Measurements from ENCODE around the gene SERPINF2. TPM values are rescaled to one million over a fixed set of nuclear protein-coding genes. Genes with fewer than 3 reads are reported as not detected.
A peak's percentile ranks its signal among the peaks of the same experiment; 100 is the strongest.

SERPINF2 gene
- total RNA-seq, 2 donors from 2014 or later: 1.0 to 1.7 TPM

DNA sequence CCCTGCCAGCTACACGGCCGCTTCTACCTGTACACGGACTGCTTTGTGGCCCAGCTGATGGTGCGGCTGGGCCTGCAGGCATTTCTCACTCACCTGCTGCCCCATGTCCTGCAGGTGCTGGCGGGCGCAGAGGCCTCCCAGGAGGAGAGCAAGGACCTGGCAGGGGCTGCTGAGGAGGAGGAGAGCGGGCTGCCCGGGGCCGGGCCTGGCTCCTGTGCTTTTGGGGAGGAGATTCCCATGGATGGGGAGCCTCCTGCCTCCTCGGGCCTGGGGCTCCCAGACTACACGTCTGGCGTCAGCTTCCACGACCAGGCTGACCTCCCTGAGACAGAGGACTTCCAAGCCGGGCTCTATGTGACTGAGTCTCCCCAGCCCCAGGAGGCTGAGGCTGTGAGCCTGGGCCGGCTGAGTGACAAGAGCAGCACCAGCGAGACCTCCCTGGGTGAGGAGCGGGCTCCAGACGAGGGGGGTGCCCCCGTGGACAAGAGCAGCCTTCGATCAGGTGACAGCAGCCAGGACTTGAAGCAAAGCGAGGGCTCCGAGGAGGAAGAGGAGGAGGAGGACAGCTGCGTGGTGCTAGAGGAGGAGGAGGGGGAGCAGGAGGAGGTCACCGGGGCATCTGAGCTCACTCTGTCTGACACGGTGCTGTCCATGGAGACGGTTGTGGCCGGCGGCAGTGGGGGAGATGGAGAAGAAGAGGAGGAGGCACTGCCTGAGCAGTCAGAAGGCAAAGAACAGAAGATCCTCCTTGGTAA, 14.6 kb upstream of the SERPINF2 start:
- no peaks in the 10 kb centered on the region for H3K36me3 ChIP-seq
- DNase-seq: no peak
- H3K4me3 ChIP-seq: no peak overlapping the region
- no peak overlapping the region for H3K9ac ChIP-seq (ENCODE audit: low read depth in 2 of 2, low read length in 2 of 2)
- H3K4me1 ChIP-seq: peaks cover 6% of the 10 kb centered on the region
- no peak overlapping the region for H3K27ac ChIP-seq
- intact Hi-C loops (cut with DNase I): no loop called here
- no peak for TF ChIP-seq CTCF (IDR thresholded peaks at IDR 0.05)
- H3K27me3 ChIP-seq: no peaks in the 10 kb centered on the region
- H3K9me3 ChIP-seq: no peaks in the 10 kb centered on the region

- Histone ChIP-seq H3K27me3 (no peaks in the 10 kb centered on the region), H3K36me3 (no peaks in the 10 kb centered on the region), H3K27ac (peak overlapping the region; percentile 55), H3K4me1 (peaks cover 6% of the 10 kb centered on the region), H3K9me3 (no peaks in the 10 kb centered on the region), H3K9ac (ENCODE audit: low read depth in 2 of 2, low read length in 2 of 2) (no peak overlapping the region), H3K4me3 (no peak overlapping the region)
- intact Hi-C loops (cut with DNase I): loop anchor here (5.0 kb wide), 1 partner anchor 52 kb away; no protein-coding TSS in a partner anchor
- DNase-seq: no peak
- no peak for TF ChIP-seq CTCF (IDR thresholded peaks at IDR 0.05)
These were observed 12.7 kb upstream of the SERPINF2 start for GRCh38 chr17:1729966-1730325.

GRCh38 chr17:1730326-1731193, 12.1 kb upstream of the SERPINF2 start:
- Histone ChIP-seq H3K9me3 (no peaks in the 10 kb centered on the region), H3K27me3 (no peaks in the 10 kb centered on the region), H3K27ac (peak overlapping the region; percentile 55), H3K36me3 (no peaks in the 10 kb centered on the region), H3K4me3 (no peak overlapping the region), H3K4me1 (peaks cover under 1% of the 10 kb centered on the region), H3K9ac (ENCODE audit: low read depth in 2 of 2, low read length in 2 of 2) (peak overlapping the region in 1 of 2 donors; percentile 69)
- DNase-seq: peak; percentile 52
- no peak for TF ChIP-seq CTCF (IDR thresholded peaks at IDR 0.05)
- intact Hi-C loops (cut with DNase I): loop anchor here (5.0 kb wide), 1 partner anchor 52 kb away; no protein-coding TSS in a partner anchor

- H3K4me1 ChIP-seq: no peaks in the 10 kb centered on the region
- H3K27me3 ChIP-seq: no peaks in the 10 kb centered on the region
- no peak for TF ChIP-seq CTCF (IDR thresholded peaks at IDR 0.05)
- H3K36me3 ChIP-seq: no peaks in the 10 kb centered on the region
- no peaks in the 10 kb centered on the region for H3K9me3 ChIP-seq
- H3K4me3 ChIP-seq: no peak overlapping the region
- no peak overlapping the region for H3K9ac ChIP-seq (ENCODE audit: low read depth in 2 of 2, low read length in 2 of 2)
- H3K27ac ChIP-seq: no peak overlapping the region
- intact Hi-C loops (cut with DNase I): loop anchor here (5.0 kb wide), 1 partner anchor 51 kb away; no protein-coding TSS in a partner anchor
- no peak for DNase-seq
These were observed 11.5 kb upstream of the SERPINF2 start for GRCh38 chr17:1731194-1731506.

DNA sequence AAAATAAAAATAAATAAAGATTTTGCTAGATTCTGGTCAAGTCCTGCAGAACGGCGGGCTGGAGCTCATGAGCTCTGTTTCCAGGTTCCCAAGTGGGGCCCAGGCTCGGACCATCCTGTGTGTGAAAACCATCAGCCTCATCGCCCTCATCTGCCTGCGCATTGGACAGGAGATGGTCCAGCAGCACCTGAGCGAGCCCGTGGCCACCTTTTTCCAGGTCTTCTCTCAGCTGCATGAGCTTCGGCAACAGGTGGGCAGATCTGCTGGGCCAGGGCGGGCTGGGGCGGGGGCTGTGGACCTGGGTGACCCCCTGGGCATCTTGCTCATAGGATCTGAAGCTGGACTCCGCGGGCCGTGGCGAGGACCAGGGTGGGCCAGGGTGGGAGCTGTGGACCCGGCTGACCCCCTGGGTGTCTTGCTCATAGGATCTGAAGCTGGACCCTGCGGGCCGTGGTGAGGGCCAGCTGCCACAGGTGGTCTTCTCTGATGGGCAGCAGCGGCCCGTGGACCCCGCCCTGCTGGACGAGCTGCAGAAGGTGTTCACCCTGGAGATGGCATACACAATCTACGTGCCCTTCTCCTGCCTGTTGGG, 10.3 kb upstream of the SERPINF2 start:
- Histone ChIP-seq H3K4me1 (peaks cover 4% of the 10 kb centered on the region), H3K4me3 (no peak overlapping the region), H3K9me3 (no peaks in the 10 kb centered on the region), H3K27me3 (no peaks in the 10 kb centered on the region), H3K36me3 (no peaks in the 10 kb centered on the region), H3K9ac (ENCODE audit: low read depth in 2 of 2, low read length in 2 of 2) (no peak overlapping the region), H3K27ac (no peak overlapping the region)
- no peak for TF ChIP-seq CTCF (IDR thresholded peaks at IDR 0.05)
- intact Hi-C loops (cut with DNase I): loop anchor here (5.0 kb wide), 1 partner anchor 50 kb away; no protein-coding TSS in a partner anchor
- no peak for DNase-seq
